Measurements from ENCODE around the gene CDK1.

DNA sequence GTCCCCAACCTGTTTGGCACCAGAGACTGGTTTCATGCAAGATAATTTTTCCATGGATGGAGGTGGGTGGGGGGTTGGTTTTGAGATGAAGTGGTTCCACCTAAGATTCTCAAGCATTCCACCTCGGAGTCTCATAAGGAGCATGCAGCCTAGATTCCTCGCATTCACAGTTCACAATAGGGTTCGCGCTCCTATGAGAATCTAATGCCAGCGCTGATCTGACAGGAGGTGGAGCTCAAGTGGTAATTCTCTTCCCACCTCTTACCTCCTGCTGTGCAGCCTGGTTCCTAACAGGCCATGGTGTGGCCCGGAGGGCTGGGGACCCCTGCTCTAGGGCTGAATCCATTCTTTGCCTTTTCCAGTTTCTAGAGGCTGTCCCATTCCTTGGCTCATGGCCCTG lies 19.1 kb upstream of the CDK1 start:
- TF ChIP-seq EZH2phosphoT487 (IDR thresholded peaks at IDR 0.05; ENCODE audit: low read depth, severe bottlenecking, unreplicated experiment), result no peak
- TF ChIP-seq, protein P1, sequence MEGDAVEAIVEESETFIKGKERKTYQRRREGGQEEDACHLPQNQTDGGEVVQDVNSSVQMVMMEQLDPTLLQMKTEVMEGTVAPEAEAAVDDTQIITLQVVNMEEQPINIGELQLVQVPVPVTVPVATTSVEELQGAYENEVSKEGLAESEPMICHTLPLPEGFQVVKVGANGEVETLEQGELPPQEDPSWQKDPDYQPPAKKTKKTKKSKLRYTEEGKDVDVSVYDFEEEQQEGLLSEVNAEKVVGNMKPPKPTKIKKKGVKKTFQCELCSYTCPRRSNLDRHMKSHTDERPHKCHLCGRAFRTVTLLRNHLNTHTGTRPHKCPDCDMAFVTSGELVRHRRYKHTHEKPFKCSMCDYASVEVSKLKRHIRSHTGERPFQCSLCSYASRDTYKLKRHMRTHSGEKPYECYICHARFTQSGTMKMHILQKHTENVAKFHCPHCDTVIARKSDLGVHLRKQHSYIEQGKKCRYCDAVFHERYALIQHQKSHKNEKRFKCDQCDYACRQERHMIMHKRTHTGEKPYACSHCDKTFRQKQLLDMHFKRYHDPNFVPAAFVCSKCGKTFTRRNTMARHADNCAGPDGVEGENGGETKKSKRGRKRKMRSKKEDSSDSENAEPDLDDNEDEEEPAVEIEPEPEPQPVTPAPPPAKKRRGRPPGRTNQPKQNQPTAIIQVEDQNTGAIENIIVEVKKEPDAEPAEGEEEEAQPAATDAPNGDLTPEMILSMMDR (IDR thresholded peaks at IDR 0.05; ENCODE audit: poor library complexity), result no peak
